MM.1S (cell line): Measurements from ENCODE around the gene ZNF488.

Source experiments
- EZH2phosphoT487 ChIP-seq: fragments of 300-600 bp; sonication (generic); IDR thresholded peaks from 2 replicates; pipeline ENCODE4 v1.6.1; 2018; ENCODE audit warnings: antibody characterized with exemption, low read length
- TF ChIP-seq, protein P1 (sequence below): fragments of 300-600 bp; sonication (generic); IDR thresholded peaks from 2 replicates; pipeline ENCODE4 v1.5.1; 2016; ENCODE audit warnings: antibody characterized with exemption, low read length, mixed read lengths

- TF ChIP-seq, protein P1, sequence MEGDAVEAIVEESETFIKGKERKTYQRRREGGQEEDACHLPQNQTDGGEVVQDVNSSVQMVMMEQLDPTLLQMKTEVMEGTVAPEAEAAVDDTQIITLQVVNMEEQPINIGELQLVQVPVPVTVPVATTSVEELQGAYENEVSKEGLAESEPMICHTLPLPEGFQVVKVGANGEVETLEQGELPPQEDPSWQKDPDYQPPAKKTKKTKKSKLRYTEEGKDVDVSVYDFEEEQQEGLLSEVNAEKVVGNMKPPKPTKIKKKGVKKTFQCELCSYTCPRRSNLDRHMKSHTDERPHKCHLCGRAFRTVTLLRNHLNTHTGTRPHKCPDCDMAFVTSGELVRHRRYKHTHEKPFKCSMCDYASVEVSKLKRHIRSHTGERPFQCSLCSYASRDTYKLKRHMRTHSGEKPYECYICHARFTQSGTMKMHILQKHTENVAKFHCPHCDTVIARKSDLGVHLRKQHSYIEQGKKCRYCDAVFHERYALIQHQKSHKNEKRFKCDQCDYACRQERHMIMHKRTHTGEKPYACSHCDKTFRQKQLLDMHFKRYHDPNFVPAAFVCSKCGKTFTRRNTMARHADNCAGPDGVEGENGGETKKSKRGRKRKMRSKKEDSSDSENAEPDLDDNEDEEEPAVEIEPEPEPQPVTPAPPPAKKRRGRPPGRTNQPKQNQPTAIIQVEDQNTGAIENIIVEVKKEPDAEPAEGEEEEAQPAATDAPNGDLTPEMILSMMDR = no peak
- TF ChIP-seq EZH2phosphoT487 = no peak
These were observed 28.8 kb upstream of the ZNF488 start for GRCh38 chr10:47412869-47413268.
